ENCODE data around the gene CEMIP. TPM values are rescaled to one million over a fixed set of nuclear protein-coding genes. Genes with fewer than 3 reads are reported as not detected.

The CEMIP gene
- total and polyA plus RNA-seq, 4 donors, result 11.6 to 257 (median 62.6) TPM

GRCh38 chr15:80823995-80824394 is 44.8 kb downstream of the CEMIP start:
- H3K9me3 ChIP-seq (ENCODE audit: control insufficient read depth, insufficient read depth, low read length), result no peaks in the 10 kb centered on the region
- H3K27ac ChIP-seq (ENCODE audit: low read depth, low read length), result no peak overlapping the region
- no peaks in the 10 kb centered on the region for H3K27me3 ChIP-seq (ENCODE audit: control insufficient read depth, insufficient read depth, low read length)
- DNase-seq (ENCODE audit: low read depth in 4 of 6, low spot score in 6 of 6), result no peak
- H3K4me1 ChIP-seq (ENCODE audit: control insufficient read depth, insufficient read depth, low read length), result no peaks in the 10 kb centered on the region
- no peaks in the 10 kb centered on the region for H3K36me3 ChIP-seq (ENCODE audit: control insufficient read depth, insufficient read depth, low read length)
- WGBS (ENCODE audit: insufficient coverage), result 67% methylated on average over 4 of the region's 4 CpGs
- no peak overlapping the region for H3K4me3 ChIP-seq (ENCODE audit: low read depth, low read length)

DNA sequence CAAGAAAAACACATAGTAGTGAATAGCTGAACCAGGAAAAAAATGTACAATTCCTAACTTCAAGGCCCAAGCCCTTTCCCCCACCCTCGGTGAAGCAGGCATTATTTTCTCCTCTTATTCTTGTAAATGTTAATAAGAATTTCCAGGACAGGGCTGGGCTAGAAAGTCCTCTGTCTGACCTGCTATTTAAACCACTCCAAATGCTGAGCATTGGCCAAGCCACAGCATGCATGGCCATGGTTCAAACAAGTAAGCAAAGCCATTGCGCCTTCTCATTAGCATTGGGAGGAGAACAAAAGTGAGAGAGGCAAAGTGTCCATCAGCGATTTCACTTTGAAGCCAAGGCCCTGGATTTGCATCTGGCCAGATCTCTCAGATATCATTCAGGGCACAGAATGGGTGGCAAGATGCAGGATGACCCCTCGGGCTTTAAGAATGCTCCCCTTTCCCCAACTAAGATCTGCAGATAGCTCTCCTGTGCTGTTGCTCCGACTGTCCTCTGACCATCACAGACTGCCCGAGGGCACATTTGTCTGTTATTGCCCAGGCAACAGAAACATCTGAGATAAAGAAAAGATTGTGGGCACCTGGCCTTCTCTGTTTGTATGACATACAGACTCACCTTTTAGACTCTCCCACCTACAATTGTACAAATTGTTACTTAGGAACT is 46.3 kb downstream of the CEMIP start:
- Histone ChIP-seq H3K9me3 (ENCODE audit: control insufficient read depth, insufficient read depth, low read length) (no peaks in the 10 kb centered on the region), H3K4me3 (ENCODE audit: low read depth, low read length) (no peak overlapping the region), H3K27ac (ENCODE audit: low read depth, low read length) (no peak overlapping the region), H3K27me3 (ENCODE audit: control insufficient read depth, insufficient read depth, low read length) (no peaks in the 10 kb centered on the region), H3K4me1 (ENCODE audit: control insufficient read depth, insufficient read depth, low read length) (no peaks in the 10 kb centered on the region), H3K36me3 (ENCODE audit: control insufficient read depth, insufficient read depth, low read length) (no peaks in the 10 kb centered on the region)
- peak in 5 of 6 donors; percentile 21 to 81 (median 36) for DNase-seq (ENCODE audit: low read depth in 4 of 6, low spot score in 6 of 6)
- WGBS (ENCODE audit: insufficient coverage), result 42% methylated on average over 5 of the region's 6 CpGs

GRCh38 chr15:80828796-80829195 is 49.6 kb downstream of the CEMIP start:
- Histone ChIP-seq H3K4me3 (ENCODE audit: low read depth, low read length) (no peak overlapping the region), H3K27me3 (ENCODE audit: control insufficient read depth, insufficient read depth, low read length) (no peaks in the 10 kb centered on the region), H3K36me3 (ENCODE audit: control insufficient read depth, insufficient read depth, low read length) (no peaks in the 10 kb centered on the region), H3K27ac (ENCODE audit: low read depth, low read length) (no peak overlapping the region), H3K9me3 (ENCODE audit: control insufficient read depth, insufficient read depth, low read length) (no peaks in the 10 kb centered on the region), H3K4me1 (ENCODE audit: control insufficient read depth, insufficient read depth, low read length) (peaks cover 3% of the 10 kb centered on the region)
- DNase-seq (ENCODE audit: low read depth in 4 of 6, low spot score in 6 of 6), result no peak

GRCh38 chr15:80830677-80831076 is 51.5 kb downstream of the CEMIP start:
- H3K4me1 ChIP-seq (ENCODE audit: control insufficient read depth, insufficient read depth, low read length), result peaks cover 6% of the 10 kb centered on the region
- no peak overlapping the region for H3K4me3 ChIP-seq (ENCODE audit: low read depth, low read length)
- no CpG with 5 or more reads among the region's 1 CpG for WGBS (ENCODE audit: insufficient coverage)
- H3K27ac ChIP-seq (ENCODE audit: low read depth, low read length), result no peak overlapping the region
- no peak for DNase-seq (ENCODE audit: low read depth in 4 of 6, low spot score in 6 of 6)
- no peaks in the 10 kb centered on the region for H3K9me3 ChIP-seq (ENCODE audit: control insufficient read depth, insufficient read depth, low read length)
- no peaks in the 10 kb centered on the region for H3K36me3 ChIP-seq (ENCODE audit: control insufficient read depth, insufficient read depth, low read length)
- H3K27me3 ChIP-seq (ENCODE audit: control insufficient read depth, insufficient read depth, low read length), result no peaks in the 10 kb centered on the region

GRCh38 chr15:80831192-80831591 is 52.0 kb downstream of the CEMIP start:
- H3K36me3 ChIP-seq (ENCODE audit: control insufficient read depth, insufficient read depth, low read length), result no peaks in the 10 kb centered on the region
- H3K9me3 ChIP-seq (ENCODE audit: control insufficient read depth, insufficient read depth, low read length), result no peaks in the 10 kb centered on the region
- no peaks in the 10 kb centered on the region for H3K27me3 ChIP-seq (ENCODE audit: control insufficient read depth, insufficient read depth, low read length)
- H3K4me1 ChIP-seq (ENCODE audit: control insufficient read depth, insufficient read depth, low read length), result peaks cover 6% of the 10 kb centered on the region
- no peak overlapping the region for H3K27ac ChIP-seq (ENCODE audit: low read depth, low read length)
- DNase-seq (ENCODE audit: low read depth in 4 of 6, low spot score in 6 of 6), result no peak
- WGBS (ENCODE audit: insufficient coverage), result 96% methylated on average over 7 of the region's 7 CpGs
- no peak overlapping the region for H3K4me3 ChIP-seq (ENCODE audit: low read depth, low read length)

GRCh38 chr15:80831606-80832224 is 52.5 kb downstream of the CEMIP start:
- H3K9me3 ChIP-seq (ENCODE audit: control insufficient read depth, insufficient read depth, low read length), result no peaks in the 10 kb centered on the region

GRCh38 chr15:80832686-80833085 is 53.5 kb downstream of the CEMIP start:
- H3K27me3 ChIP-seq (ENCODE audit: control insufficient read depth, insufficient read depth, low read length), result no peaks in the 10 kb centered on the region
- 21% methylated on average over 3 of the region's 3 CpGs for WGBS (ENCODE audit: insufficient coverage)
- peaks cover 6% of the 10 kb centered on the region for H3K4me1 ChIP-seq (ENCODE audit: control insufficient read depth, insufficient read depth, low read length)
- no peak overlapping the region for H3K4me3 ChIP-seq (ENCODE audit: low read depth, low read length)
- H3K27ac ChIP-seq (ENCODE audit: low read depth, low read length), result no peak overlapping the region
- DNase-seq (ENCODE audit: low read depth in 4 of 6, low spot score in 6 of 6), result peak in 2 of 6 donors; percentile 45 to 78
- no peaks in the 10 kb centered on the region for H3K36me3 ChIP-seq (ENCODE audit: control insufficient read depth, insufficient read depth, low read length)
- H3K9me3 ChIP-seq (ENCODE audit: control insufficient read depth, insufficient read depth, low read length), result no peaks in the 10 kb centered on the region

More at GRCh38 chr15:80831606-80832224, 52.5 kb downstream of the CEMIP start:
- no peak overlapping the region for H3K4me3 ChIP-seq (ENCODE audit: low read depth, low read length)
- no peaks in the 10 kb centered on the region for H3K27me3 ChIP-seq (ENCODE audit: control insufficient read depth, insufficient read depth, low read length)
- H3K36me3 ChIP-seq (ENCODE audit: control insufficient read depth, insufficient read depth, low read length), result no peaks in the 10 kb centered on the region
- no peak overlapping the region for H3K27ac ChIP-seq (ENCODE audit: low read depth, low read length)
- H3K4me1 ChIP-seq (ENCODE audit: control insufficient read depth, insufficient read depth, low read length), result peaks cover 6% of the 10 kb centered on the region
- DNase-seq (ENCODE audit: low read depth in 4 of 6, low spot score in 6 of 6), result no peak
- 75% methylated on average over 2 of the region's 7 CpGs for WGBS (ENCODE audit: insufficient coverage)

DNA sequence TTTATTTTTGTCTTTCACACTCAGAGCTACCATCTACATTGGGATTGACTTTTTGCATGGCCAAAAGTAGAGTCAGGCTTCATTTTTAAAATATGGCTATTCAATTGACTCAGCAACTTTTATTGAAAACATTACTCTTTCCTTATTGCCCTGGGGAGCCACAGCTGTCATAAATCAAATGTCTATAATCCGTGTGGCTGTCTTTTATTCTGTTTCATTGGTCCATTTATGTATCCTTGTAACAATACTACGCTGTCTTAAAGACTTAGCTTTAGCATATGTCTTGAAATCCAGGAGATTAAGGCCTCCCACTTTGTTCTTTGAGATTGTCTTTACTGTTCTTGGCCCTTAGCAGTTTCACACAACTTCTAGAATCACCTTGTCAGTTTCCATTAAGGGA is 55.2 kb downstream of the CEMIP start:
- no peak overlapping the region for H3K4me3 ChIP-seq (ENCODE audit: low read depth, low read length)
- H3K27me3 ChIP-seq (ENCODE audit: control insufficient read depth, insufficient read depth, low read length), result no peaks in the 10 kb centered on the region
- H3K36me3 ChIP-seq (ENCODE audit: control insufficient read depth, insufficient read depth, low read length), result no peaks in the 10 kb centered on the region
- H3K27ac ChIP-seq (ENCODE audit: low read depth, low read length), result no peak overlapping the region
- no peak for DNase-seq (ENCODE audit: low read depth in 4 of 6, low spot score in 6 of 6)
- H3K9me3 ChIP-seq (ENCODE audit: control insufficient read depth, insufficient read depth, low read length), result no peaks in the 10 kb centered on the region
- peaks cover 15% of the 10 kb centered on the region for H3K4me1 ChIP-seq (ENCODE audit: control insufficient read depth, insufficient read depth, low read length)
- WGBS (ENCODE audit: insufficient coverage), result no CpG with 5 or more reads among the region's 2 CpGs

DNA sequence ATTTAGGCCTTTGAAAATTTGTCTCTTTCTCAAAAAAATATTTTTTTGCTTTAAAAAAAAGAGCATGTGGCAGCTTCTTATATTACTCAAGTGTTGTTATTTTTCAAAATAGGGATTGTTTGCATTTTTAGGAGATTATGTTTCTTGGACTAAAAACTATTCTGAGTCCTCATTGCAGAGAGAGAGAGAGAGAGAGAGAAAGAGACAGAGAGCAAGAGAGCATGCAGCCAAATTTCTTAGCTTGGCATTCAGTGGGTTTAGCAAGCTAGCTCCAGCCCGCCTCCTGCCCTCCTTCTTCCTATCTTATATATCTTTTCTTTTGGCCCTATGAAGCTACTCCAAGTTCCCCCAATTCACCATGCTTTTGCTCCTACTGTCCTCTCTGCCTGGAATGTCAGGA is 55.7 kb downstream of the CEMIP start:
- no peak overlapping the region for H3K27ac ChIP-seq (ENCODE audit: low read depth, low read length)
- no peaks in the 10 kb centered on the region for H3K27me3 ChIP-seq (ENCODE audit: control insufficient read depth, insufficient read depth, low read length)
- no CpG with 5 or more reads among the region's 1 CpG for WGBS (ENCODE audit: insufficient coverage)
- H3K4me1 ChIP-seq (ENCODE audit: control insufficient read depth, insufficient read depth, low read length), result peaks cover 20% of the 10 kb centered on the region
- H3K36me3 ChIP-seq (ENCODE audit: control insufficient read depth, insufficient read depth, low read length), result no peaks in the 10 kb centered on the region
- H3K4me3 ChIP-seq (ENCODE audit: low read depth, low read length), result no peak overlapping the region
- DNase-seq (ENCODE audit: low read depth in 4 of 6, low spot score in 6 of 6), result peak in 1 of 6 donors; percentile 73
- H3K9me3 ChIP-seq (ENCODE audit: control insufficient read depth, insufficient read depth, low read length), result no peaks in the 10 kb centered on the region

GRCh38 chr15:80835336-80835735 is 56.2 kb downstream of the CEMIP start:
- DNase-seq (ENCODE audit: low read depth in 4 of 6, low spot score in 6 of 6), result no peak
- Histone ChIP-seq H3K27me3 (ENCODE audit: control insufficient read depth, insufficient read depth, low read length) (no peaks in the 10 kb centered on the region), H3K4me1 (ENCODE audit: control insufficient read depth, insufficient read depth, low read length) (peaks cover 24% of the 10 kb centered on the region), H3K27ac (ENCODE audit: low read depth, low read length) (no peak overlapping the region), H3K36me3 (ENCODE audit: control insufficient read depth, insufficient read depth, low read length) (no peaks in the 10 kb centered on the region), H3K9me3 (ENCODE audit: control insufficient read depth, insufficient read depth, low read length) (no peaks in the 10 kb centered on the region), H3K4me3 (ENCODE audit: low read depth, low read length) (no peak overlapping the region)
- WGBS (ENCODE audit: insufficient coverage), result 67% methylated on average over 4 of the region's 4 CpGs

Data from spinal cord (tissue), 10 donors.